K562 (cell line): ENCODE data around the gene SAMD11. TPM values are rescaled to one million over a fixed set of nuclear protein-coding genes. Genes with fewer than 3 reads are reported as not detected.
A peak's percentile ranks its signal among the peaks of the same experiment; 100 is the strongest.

Source experiments
- CBFA2T2 ChIP-seq: fragments of 450-650 bp; conservative IDR thresholded peaks from 2 replicates; pipeline ENCODE4 v1.6.1; 2017; ENCODE audit warnings: mild to moderate bottlenecking
- CBX1 ChIP-seq: sonication (generic); IDR thresholded peaks from 2 replicates; pipeline ENCODE4 v1.6.1; 2016; ENCODE audit warnings: antibody characterized with exemption, low read depth, mild to moderate bottlenecking
- DPF2 ChIP-seq: fragments of 450-650 bp; IDR thresholded peaks from 2 replicates; pipeline ENCODE4 v1.6.1; 2016
- EP300 ChIP-seq: IDR thresholded peaks from 2 replicates; pipeline ENCODE4 v1.6.1; 2012; ENCODE audit warnings: low read length, improper control_type of control experiment
- ETS2 ChIP-seq: IDR thresholded peaks from 2 replicates; pipeline ENCODE4 v1.6.1; 2016; ENCODE audit warnings: borderline replicate concordance, missing genetic modification characterization, mild to moderate bottlenecking, moderate library complexity, missing compliant biosample characterization; ENCODE audit not compliant: poor library complexity, severe bottlenecking
- FIP1L1 ChIP-seq: fragments of 200-400 bp; formaldehyde crosslinking; IDR thresholded peaks from 2 replicates; pipeline ENCODE4 v1.6.1; 2018; ENCODE audit warnings: mild to moderate bottlenecking, low read depth, low read length; ENCODE audit not compliant: poor library complexity, severe bottlenecking
- FOXJ2 ChIP-seq: fragments of 200-800 bp; sonication (Bioruptor generic); IDR thresholded peaks from 2 replicates; pipeline ENCODE4 v1.6.1; 2016; ENCODE audit warnings: missing genetic modification characterization, missing compliant biosample characterization
- FOXM1 ChIP-seq, 2 experiments: fragments of 450-650 bp in 1 of 2; sonication (generic) in 1 of 2; formaldehyde crosslinking in 1 of 2; IDR thresholded peaks; 2 replicates each; pipeline versions ENCODE4 v1.6.1 to v1.9.0; 2017 to 2022; ENCODE audit warnings: low read depth in 2 of 2, mild to moderate bottlenecking in 2 of 2, missing genetic modification reagents in 1 of 2, moderate library complexity in 1 of 2
- FUS ChIP-seq: fragments of 200-400 bp; formaldehyde crosslinking; optimal IDR thresholded peaks from 2 replicates; pipeline ENCODE3; 2017; ENCODE audit warnings: low read depth, low read length
- LEF1 ChIP-seq: fragments of 450-650 bp; IDR thresholded peaks from 2 replicates; pipeline ENCODE4 v1.6.1; 2016; ENCODE audit warnings: mild to moderate bottlenecking
- MYBL2 ChIP-seq, 2 experiments: fragments of 450-650 bp in 1 of 2; sonication (generic) in 1 of 2; formaldehyde crosslinking in 1 of 2; IDR thresholded peaks; 2 replicates each; pipeline versions ENCODE4 v1.6.1 to v1.8.1; 2017 to 2022; ENCODE audit warnings: borderline replicate concordance in 1 of 2, inconsistent platforms in 1 of 2, low read depth in 1 of 2, mild to moderate bottlenecking in 1 of 2, missing genetic modification reagents in 1 of 2, moderate library complexity in 1 of 2
- NFATC3 ChIP-seq: fragments of 450-650 bp; IDR thresholded peaks from 2 replicates; pipeline ENCODE4 v1.6.1; 2017; ENCODE audit warnings: mild to moderate bottlenecking
- PCBP1 ChIP-seq: fragments of 200-400 bp; formaldehyde crosslinking; IDR thresholded peaks from 2 replicates; pipeline ENCODE4 v1.6.1; 2018; ENCODE audit warnings: mild to moderate bottlenecking, low read depth, low read length; ENCODE audit not compliant: poor library complexity, severe bottlenecking
- RBBP5 ChIP-seq: fragments of 200-600 bp; sonication (generic); IDR thresholded peaks from 2 replicates; pipeline ENCODE4 v1.6.1; 2012; ENCODE audit warnings: borderline replicate concordance, mild to moderate bottlenecking, low read length, control low read depth, inconsistent platforms; ENCODE audit not compliant: insufficient read depth, poor library complexity, severe bottlenecking
- RBM39 ChIP-seq: fragments of 200-400 bp; formaldehyde crosslinking; optimal IDR thresholded peaks from 2 replicates; pipeline ENCODE3; 2018; ENCODE audit warnings: low read depth, low read length
- RFX1 ChIP-seq: fragments of 450-650 bp; IDR thresholded peaks from 2 replicates; pipeline ENCODE4 v1.6.1; 2016; ENCODE audit warnings: mild to moderate bottlenecking, moderate library complexity
- TBP ChIP-seq: optimal IDR thresholded peaks from 2 replicates; pipeline ENCODE3; 2011; ENCODE audit warnings: low read depth, low read length, improper control_type of control experiment
- YY1 ChIP-seq, 3 experiments: IDR thresholded peaks; 2 replicates each; pipeline ENCODE4 v1.6.1; 2011; ENCODE audit warnings: low read length in 2 of 3, mild to moderate bottlenecking in 2 of 3, moderate library complexity in 2 of 3, borderline replicate concordance in 1 of 3, control low read depth in 1 of 3, low read depth in 1 of 3; ENCODE audit not compliant: insufficient read depth in 3 of 3, insufficient replicate concordance in 2 of 3, control insufficient read depth in 1 of 3, insufficient read length in 1 of 3; ENCODE audit errors: extremely low read depth in 1 of 3
- ZNF311 ChIP-seq: fragments of 250-450 bp; sonication (Bioruptor Pico); IDR thresholded peaks from 2 replicates; pipeline ENCODE4 v1.4.0; 2020; ENCODE audit warnings: mild to moderate bottlenecking, moderate library complexity
- ZNF384 ChIP-seq: IDR thresholded peaks from 2 replicates; pipeline ENCODE4 v1.6.1; 2012; ENCODE audit warnings: low read depth, low read length, improper control_type of control experiment
- polyA plus RNA-seq, 8 experiments: library from polyadenylated mRNA; depleted of rRNA in 4 of 8; stranded (reverse) in 5 of 8; unstranded in 3 of 8; fragments of >200 nt; fragmentation: Nextera tagmentation in 2 of 8; fragmentation: Illumina TruSeq in 1 of 8; extraction: Ambion mirVana in 2 of 8; extraction: Trizol in 1 of 8; gene quantifications; 2 replicates each; pipeline versions ENCODE4 v1.2.1 to v1.2.3, GENCODE V29; 2011 to 2014; ENCODE audit warnings: inconsistent platforms in 1 of 8, missing spikeins in 1 of 8
- total RNA-seq, 7 experiments: library from RNA; depleted of rRNA in 6 of 7; stranded (reverse); fragments of >200 nt in 6 of 7; fragmentation: Illumina TruSeq in 2 of 7; extraction: Trizol in 2 of 7; gene quantifications; 2 replicates each; pipeline versions ENCODE4 v1.2.1 to v1.2.3, GENCODE V29; 2011 to 2021; ENCODE audit warnings: low replicate concordance in 1 of 7
- TF ChIP-seq, protein P1 (sequence below): fragments of 450-650 bp; IDR thresholded peaks from 2 replicates; pipeline ENCODE4 v1.6.1; 2018; ENCODE audit not compliant: partially characterized antibody
- TF ChIP-seq, protein P2 (sequence below): fragments of 250-450 bp; sonication (Bioruptor Pico); IDR thresholded peaks from 2 replicates; pipeline ENCODE4 v1.5.0; 2021

Gene SAMD11
- total and polyA plus RNA-seq, 9 of the 15 experiments (the other 6 are each of a cell fraction or from before 2014, with no cell fraction given) = 0.07 to 0.82 (median 0.11) TPM; not detected in 2

DNA sequence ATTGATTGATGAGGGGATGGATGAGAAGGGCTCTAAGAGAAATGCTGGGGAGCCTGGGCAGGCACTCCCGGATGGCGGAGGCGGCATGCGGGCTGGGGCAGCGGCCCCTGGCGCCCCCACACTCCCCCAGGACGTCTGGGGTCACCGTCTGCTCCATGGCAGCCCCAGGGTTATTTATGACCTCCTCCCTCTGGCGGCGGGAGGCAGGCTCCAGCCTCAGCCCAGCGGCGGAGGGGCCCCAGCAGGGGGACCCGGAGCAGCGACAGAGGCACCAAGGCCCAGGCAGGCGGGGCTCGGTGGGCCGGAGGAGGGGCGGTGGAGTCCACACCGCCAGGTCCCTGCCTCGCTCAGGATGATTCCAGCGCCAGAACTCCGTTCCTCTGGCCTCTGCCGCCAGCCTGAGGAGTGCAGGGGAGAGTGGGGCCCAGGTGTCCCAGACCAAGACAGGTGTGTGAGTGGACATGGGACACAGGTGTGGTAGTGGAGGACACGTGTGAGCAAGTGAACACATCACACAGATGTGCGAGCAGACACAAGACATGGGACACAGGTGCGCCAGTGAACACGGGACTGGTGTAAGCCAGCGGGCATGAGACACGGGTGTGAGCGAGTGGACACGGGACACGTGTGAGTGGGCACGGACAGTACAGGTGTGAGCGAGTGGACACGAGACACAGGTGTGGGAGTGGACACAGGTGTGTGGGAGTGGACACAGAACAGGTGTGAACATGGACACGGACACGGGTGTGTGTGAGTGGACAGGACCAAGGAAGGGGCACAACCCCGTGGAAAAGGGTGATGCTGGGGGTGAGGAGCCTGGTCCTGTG lies 2.5 kb upstream of the SAMD11 start (continued):
- TF ChIP-seq YY1 (IDR thresholded peaks at IDR 0.05; ENCODE audit: borderline replicate concordance in 1 of 3, control insufficient read depth in 1 of 3, extremely low read depth in 1 of 3, insufficient read depth in 3 of 3, insufficient read length in 1 of 3, insufficient replicate concordance in 2 of 3, low read depth in 1 of 3, low read length in 2 of 3) (peak in 2 of 3 experiments; percentile 38 to 71), FUS (no peak), LEF1 (peak; percentile 23; the same call in 1 of the 2 replicates), RBBP5 (peak; percentile 29), PCBP1 (peak; percentile 74), FIP1L1 (peak; percentile 86), FOXJ2 (no peak), MYBL2 (IDR thresholded peaks at IDR 0.05; ENCODE audit: low read depth) (no peak), MYBL2 (CRISPR knock-in tag; IDR thresholded peaks at IDR 0.05; ENCODE audit: borderline replicate concordance) (no peak), CBX1 (0 out of 2 replicates have a peak, but pooled peaks have one; percentile 63), RBM39 (no peak), ZNF384 (0 out of 2 replicates have a peak, but pooled peaks have one; percentile 14), ETS2 (tag) (no peak), RFX1 (no peak), ZNF311 (no peak), TBP (peak; percentile 46), EP300 (peak; percentile 77), NFATC3 (0 out of 2 replicates have a peak, but pooled peaks have one; percentile 58), FOXM1 (IDR thresholded peaks at IDR 0.05; ENCODE audit: low read depth) (peak; percentile 77), FOXM1 (CRISPR knock-in tag; IDR thresholded peaks at IDR 0.05; ENCODE audit: low read depth) (no peak), DPF2 (0 out of 2 replicates have a peak, but pooled peaks have one; percentile 21), CBFA2T2 (peak; percentile 24; the same call in 1 of the 2 replicates)
- TF ChIP-seq, protein P1, sequence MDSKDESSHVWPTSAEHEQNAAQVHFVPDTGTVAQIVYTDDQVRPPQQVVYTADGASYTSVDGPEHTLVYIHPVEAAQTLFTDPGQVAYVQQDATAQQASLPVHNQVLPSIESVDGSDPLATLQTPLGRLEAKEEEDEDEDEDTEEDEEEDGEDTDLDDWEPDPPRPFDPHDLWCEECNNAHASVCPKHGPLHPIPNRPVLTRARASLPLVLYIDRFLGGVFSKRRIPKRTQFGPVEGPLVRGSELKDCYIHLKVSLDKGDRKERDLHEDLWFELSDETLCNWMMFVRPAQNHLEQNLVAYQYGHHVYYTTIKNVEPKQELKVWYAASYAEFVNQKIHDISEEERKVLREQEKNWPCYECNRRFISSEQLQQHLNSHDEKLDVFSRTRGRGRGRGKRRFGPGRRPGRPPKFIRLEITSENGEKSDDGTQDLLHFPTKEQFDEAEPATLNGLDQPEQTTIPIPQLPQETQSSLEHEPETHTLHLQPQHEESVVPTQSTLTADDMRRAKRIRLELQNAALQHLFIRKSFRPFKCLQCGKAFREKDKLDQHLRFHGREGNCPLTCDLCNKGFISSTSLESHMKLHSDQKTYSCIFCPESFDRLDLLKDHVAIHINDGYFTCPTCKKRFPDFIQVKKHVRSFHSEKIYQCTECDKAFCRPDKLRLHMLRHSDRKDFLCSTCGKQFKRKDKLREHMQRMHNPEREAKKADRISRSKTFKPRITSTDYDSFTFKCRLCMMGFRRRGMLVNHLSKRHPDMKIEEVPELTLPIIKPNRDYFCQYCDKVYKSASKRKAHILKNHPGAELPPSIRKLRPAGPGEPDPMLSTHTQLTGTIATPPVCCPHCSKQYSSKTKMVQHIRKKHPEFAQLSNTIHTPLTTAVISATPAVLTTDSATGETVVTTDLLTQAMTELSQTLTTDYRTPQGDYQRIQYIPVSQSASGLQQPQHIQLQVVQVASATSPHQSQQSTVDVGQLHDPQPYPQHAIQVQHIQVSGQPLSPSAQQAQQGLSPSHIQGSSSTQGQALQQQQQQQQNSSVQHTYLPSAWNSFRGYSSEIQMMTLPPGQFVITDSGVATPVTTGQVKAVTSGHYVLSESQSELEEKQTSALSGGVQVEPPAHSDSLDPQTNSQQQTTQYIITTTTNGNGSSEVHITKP = peak; percentile 44
- TF ChIP-seq, protein P2, sequence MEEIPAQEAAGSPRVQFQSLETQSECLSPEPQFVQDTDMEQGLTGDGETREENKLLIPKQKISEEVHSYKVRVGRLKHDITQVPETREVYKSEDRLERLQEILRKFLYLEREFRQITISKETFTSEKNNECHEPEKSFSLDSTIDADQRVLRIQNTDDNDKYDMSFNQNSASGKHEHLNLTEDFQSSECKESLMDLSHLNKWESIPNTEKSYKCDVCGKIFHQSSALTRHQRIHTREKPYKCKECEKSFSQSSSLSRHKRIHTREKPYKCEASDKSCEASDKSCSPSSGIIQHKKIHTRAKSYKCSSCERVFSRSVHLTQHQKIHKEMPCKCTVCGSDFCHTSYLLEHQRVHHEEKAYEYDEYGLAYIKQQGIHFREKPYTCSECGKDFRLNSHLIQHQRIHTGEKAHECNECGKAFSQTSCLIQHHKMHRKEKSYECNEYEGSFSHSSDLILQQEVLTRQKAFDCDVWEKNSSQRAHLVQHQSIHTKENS (CRISPR knock-in tag) = no peak
